H1 (cell line): ENCODE measurements around the gene ZNF587B. TPM values are rescaled to one million over a fixed set of nuclear protein-coding genes. Genes with fewer than 3 reads are reported as not detected.

Source experiments
- ASH2L ChIP-seq: fragments of 200-600, 300-600 bp; sonication (generic); IDR thresholded peaks from one replicate; pipeline ENCODE4 v1.7.1; 2017; ENCODE audit warnings: low read length
- BCL11A ChIP-seq, 2 experiments: IDR thresholded peaks; one replicate each; pipeline ENCODE4 v1.6.1; 2011; ENCODE audit warnings: low read depth in 2 of 2, low read length in 2 of 2, mild to moderate bottlenecking in 2 of 2
- CHD1 ChIP-seq: IDR thresholded peaks from 2 replicates; pipeline ENCODE4 v1.6.1; 2012; ENCODE audit warnings: low read depth, low read length, improper control_type of control experiment
- GABPA ChIP-seq: IDR thresholded peaks from 2 replicates; pipeline ENCODE4 v1.6.1; 2011; ENCODE audit warnings: mild to moderate bottlenecking, low read length, moderate library complexity, borderline replicate concordance; ENCODE audit not compliant: insufficient read depth
- HDAC6 ChIP-seq: IDR thresholded peaks from one replicate; pipeline ENCODE4 v1.7.1; 2012; ENCODE audit warnings: low read depth, mild to moderate bottlenecking, inconsistent platforms, low read length, moderate library complexity
- JUND ChIP-seq: IDR thresholded peaks from 2 replicates; pipeline ENCODE4 v1.6.1; 2011; ENCODE audit warnings: mild to moderate bottlenecking, improper control_type of control experiment, low read length
- MAFK ChIP-seq: IDR thresholded peaks from 2 replicates; pipeline ENCODE4 v1.6.1; 2012; ENCODE audit warnings: low read depth, mild to moderate bottlenecking, improper control_type of control experiment, low read length
- PHF8 ChIP-seq: fragments of 200-600 bp; sonication (generic); conservative IDR thresholded peaks from 2 replicates; pipeline ENCODE4 v1.7.1; 2012; ENCODE audit warnings: low read depth, mild to moderate bottlenecking, inconsistent platforms, low read length, moderate library complexity
- POLR2AphosphoS5 ChIP-seq: IDR thresholded peaks from 2 replicates; pipeline ENCODE4 v1.6.1; 2011; ENCODE audit warnings: low read depth, low read length
- POU5F1 ChIP-seq: IDR thresholded peaks from 2 replicates; pipeline ENCODE4 v1.6.1; 2011; ENCODE audit warnings: low read depth, mild to moderate bottlenecking, low read length, moderate library complexity
- RBBP5 ChIP-seq: IDR thresholded peaks from 2 replicates; pipeline ENCODE4 v1.7.1; 2012; ENCODE audit warnings: low read depth, mild to moderate bottlenecking, inconsistent platforms, low read length, moderate library complexity, borderline replicate concordance
- RNF2 ChIP-seq: fragments of 200-900, 300-1000 bp; sonication (generic); IDR thresholded peaks from 2 replicates; pipeline ENCODE4 v1.7.1; 2016; ENCODE audit warnings: borderline replicate concordance, low read depth, mild to moderate bottlenecking, antibody characterized with exemption, low read length; ENCODE audit not compliant: poor library complexity, severe bottlenecking; ENCODE audit errors: missing control alignments
- RXRA ChIP-seq: IDR thresholded peaks from 2 replicates; pipeline ENCODE4 v1.6.1; 2011; ENCODE audit warnings: low read depth, mild to moderate bottlenecking, low read length, moderate library complexity; ENCODE audit not compliant: insufficient read depth
- SIRT6 ChIP-seq: IDR thresholded peaks from one replicate; pipeline ENCODE4 v1.7.1; 2012; ENCODE audit warnings: low read length, inconsistent platforms
- SP4 ChIP-seq: IDR thresholded peaks from 2 replicates; pipeline ENCODE4 v1.6.1; 2012; ENCODE audit warnings: low read length, inconsistent platforms
- SRF ChIP-seq: IDR thresholded peaks from 2 replicates; pipeline ENCODE4 v1.6.1; 2011; ENCODE audit warnings: mild to moderate bottlenecking, low read depth, low read length, moderate library complexity
- TAF7 ChIP-seq: optimal IDR thresholded peaks from 2 replicates; pipeline ENCODE3; 2011; ENCODE audit warnings: low read depth, mild to moderate bottlenecking, inconsistent platforms, low read length, moderate library complexity, borderline replicate concordance
- TCF12 ChIP-seq: IDR thresholded peaks from 2 replicates; pipeline ENCODE4 v1.6.1; 2011; ENCODE audit warnings: low read depth, mild to moderate bottlenecking, low read length
- polyA plus RNA-seq, 7 experiments: library from polyadenylated mRNA; depleted of rRNA in 3 of 7; stranded (reverse) in 5 of 7; unstranded in 2 of 7; fragments of >200 nt in 5 of 7; fragments of 200-250 nt in 2 of 7; gene quantifications; 1 replicate in 5 of 7; 2 replicates in 1 of 7; 4 replicates in 1 of 7; pipeline versions ENCODE4 v1.2.1 to v1.2.3, GENCODE V29; 2011 to 2013; ENCODE audit warnings: missing spikeins in 2 of 7, mixed read lengths in 2 of 7
- total RNA-seq: library from RNA; stranded (reverse); fragmentation: NEBNext Ultra II Directional; extraction: Animal tissue kit (Norgen Biotek cat#: 25700); gene quantifications from 2 replicates; pipeline ENCODE4 v1.2.1, GENCODE V29; 2021
- TF ChIP-seq, protein P1 (sequence below): IDR thresholded peaks from 2 replicates; pipeline ENCODE4 v1.6.1; 2012; ENCODE audit warnings: inconsistent platforms
- TF ChIP-seq, protein P2 (sequence below): IDR thresholded peaks from 2 replicates; pipeline ENCODE4 v1.6.1; 2012; ENCODE audit warnings: low read length, inconsistent platforms
- TF ChIP-seq, protein P3 (sequence below): IDR thresholded peaks from 2 replicates; pipeline ENCODE4 v1.6.1; 2011; ENCODE audit warnings: low read length, improper control_type of control experiment

ZNF587B gene
- total and polyA plus RNA-seq, 2 of the 8 experiments (the other 6 are each of a cell fraction or from before 2014, with no cell fraction given): 13.8 to 60.1 TPM

DNA sequence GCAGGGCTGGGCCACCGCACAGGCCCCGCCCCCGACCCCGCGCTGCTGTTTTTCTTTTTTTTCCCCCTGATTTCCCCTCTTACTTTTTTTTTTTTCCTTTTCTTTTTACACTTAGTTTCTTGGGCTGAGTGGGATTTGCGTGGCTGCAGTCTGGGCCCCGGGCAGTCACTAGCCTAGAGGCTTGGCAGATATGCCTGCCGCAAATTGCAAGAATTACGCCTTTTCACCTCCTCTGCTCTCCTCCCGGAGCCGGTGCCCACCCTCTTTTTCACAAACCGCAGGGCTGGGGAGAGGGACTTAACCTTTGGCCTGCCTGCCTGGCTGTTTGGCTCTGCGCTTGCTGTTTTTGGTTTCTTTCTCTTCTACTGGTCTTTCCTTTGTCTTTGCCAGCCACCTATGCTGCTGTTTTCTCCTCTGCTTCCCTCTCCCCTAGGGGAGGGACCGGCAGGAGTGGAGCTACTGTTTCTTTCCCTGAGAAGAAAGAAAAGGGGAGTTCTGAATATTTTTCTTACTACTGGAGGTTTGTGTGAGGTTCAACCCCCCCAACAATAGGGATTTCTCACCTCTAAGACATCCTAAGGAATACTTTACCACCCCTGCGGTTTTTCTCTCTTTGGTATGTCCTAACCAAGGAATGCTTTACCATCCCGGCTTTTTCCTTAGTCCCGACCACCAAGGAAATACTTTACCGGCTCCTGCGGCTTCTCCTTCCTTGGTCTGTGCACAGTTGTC, 26.3 kb upstream of the ZNF587B start (continued):
- TF ChIP-seq, protein P1, sequence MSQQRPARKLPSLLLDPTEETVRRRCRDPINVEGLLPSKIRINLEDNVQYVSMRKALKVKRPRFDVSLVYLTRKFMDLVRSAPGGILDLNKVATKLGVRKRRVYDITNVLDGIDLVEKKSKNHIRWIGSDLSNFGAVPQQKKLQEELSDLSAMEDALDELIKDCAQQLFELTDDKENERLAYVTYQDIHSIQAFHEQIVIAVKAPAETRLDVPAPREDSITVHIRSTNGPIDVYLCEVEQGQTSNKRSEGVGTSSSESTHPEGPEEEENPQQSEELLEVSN: no peak
- TF ChIP-seq BCL11A (IDR thresholded peaks at IDR 0.05; ENCODE audit: low read depth in 2 of 2, low read length in 2 of 2) (no peak), GABPA (no peak), SRF (no peak), RXRA (no peak), JUND (peak; percentile 77), POLR2AphosphoS5 (peak; percentile 71), SP4 (no peak), MAFK (no peak), PHF8 (peak; percentile 50; the same call in 1 of the 2 replicates), HDAC6 (no peak), POU5F1 (no peak), CHD1 (no peak; the same call in 1 of the 2 replicates), RBBP5 (peak; percentile 3; the same call in 1 of the 2 replicates), TAF7 (peak; percentile 33), TCF12 (no peak), ASH2L (peak; percentile 86), RNF2 (no peak), SIRT6 (no peak)
- TF ChIP-seq, protein P2, sequence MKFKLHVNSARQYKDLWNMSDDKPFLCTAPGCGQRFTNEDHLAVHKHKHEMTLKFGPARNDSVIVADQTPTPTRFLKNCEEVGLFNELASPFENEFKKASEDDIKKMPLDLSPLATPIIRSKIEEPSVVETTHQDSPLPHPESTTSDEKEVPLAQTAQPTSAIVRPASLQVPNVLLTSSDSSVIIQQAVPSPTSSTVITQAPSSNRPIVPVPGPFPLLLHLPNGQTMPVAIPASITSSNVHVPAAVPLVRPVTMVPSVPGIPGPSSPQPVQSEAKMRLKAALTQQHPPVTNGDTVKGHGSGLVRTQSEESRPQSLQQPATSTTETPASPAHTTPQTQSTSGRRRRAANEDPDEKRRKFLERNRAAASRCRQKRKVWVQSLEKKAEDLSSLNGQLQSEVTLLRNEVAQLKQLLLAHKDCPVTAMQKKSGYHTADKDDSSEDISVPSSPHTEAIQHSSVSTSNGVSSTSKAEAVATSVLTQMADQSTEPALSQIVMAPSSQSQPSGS: no peak
- TF ChIP-seq, protein P3, sequence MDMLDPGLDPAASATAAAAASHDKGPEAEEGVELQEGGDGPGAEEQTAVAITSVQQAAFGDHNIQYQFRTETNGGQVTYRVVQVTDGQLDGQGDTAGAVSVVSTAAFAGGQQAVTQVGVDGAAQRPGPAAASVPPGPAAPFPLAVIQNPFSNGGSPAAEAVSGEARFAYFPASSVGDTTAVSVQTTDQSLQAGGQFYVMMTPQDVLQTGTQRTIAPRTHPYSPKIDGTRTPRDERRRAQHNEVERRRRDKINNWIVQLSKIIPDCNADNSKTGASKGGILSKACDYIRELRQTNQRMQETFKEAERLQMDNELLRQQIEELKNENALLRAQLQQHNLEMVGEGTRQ: no peak
